ENCODE data around the gene TGFBR3. TPM values are rescaled to one million over a fixed set of nuclear protein-coding genes. Genes with fewer than 3 reads are reported as not detected.

TGFBR3 gene
- total and polyA plus RNA-seq, 9 of the 15 experiments (the other 6 are each of a cell fraction or from before 2014, with no cell fraction given), result 3.6 to 32.4 (median 15.6) TPM

DNA sequence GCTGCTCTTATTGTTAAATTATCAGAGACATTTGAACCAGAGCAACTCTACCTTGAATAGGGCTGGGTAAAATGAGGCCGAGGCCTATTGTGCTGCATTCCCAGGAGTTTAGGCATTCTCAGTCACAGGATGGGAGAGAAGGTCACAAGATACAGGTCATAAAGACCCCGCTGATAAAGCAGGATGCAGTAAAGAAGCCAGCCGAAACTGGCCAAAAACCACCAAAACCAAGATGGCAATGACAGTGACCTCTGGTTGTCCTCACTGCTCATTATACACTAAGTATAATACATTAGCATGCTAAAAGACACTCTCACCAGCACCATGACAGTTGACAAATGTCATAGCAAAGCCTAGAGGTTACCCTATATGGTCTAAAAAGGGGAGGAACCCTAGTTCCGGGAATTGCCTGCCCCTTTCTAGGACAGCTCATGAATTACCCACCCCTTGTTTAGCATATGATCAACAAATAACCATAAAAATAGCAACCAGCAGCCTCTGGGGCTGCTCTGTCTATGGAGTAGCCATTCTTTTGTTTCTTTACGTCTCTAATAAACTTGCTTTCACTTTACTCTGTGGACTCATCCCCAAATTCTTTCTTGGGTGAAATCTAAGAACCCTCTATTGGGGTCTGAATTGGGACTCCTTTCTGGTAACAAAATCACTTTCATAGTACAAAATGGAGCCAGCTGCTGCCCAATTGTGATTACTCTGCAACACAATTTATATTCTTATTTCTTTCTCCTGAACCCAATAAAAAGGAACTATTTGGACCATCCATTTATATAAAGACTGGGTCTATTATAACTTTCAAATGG lies 179.6 kb downstream of the TGFBR3 start (continued):
- TF ChIP-seq ZNF444 (CRISPR knock-in tag; IDR thresholded peaks at IDR 0.05) (peak; percentile 78), HMG20B (CRISPR knock-in tag; IDR thresholded peaks at IDR 0.05) (no peak), DNMT1 (IDR thresholded peaks at IDR 0.05) (no peak), PHB2 (IDR thresholded peaks at IDR 0.05; ENCODE audit: low read depth) (no peak), POLR2A (conservative IDR thresholded peaks at IDR 0.05) (peak; percentile 69), POLR2G (IDR thresholded peaks at IDR 0.05; ENCODE audit: low read depth, low read length) (0 out of 2 replicates have a peak, but pooled peaks have one; percentile 24), KLF10 (CRISPR knock-in tag; IDR thresholded peaks at IDR 0.05) (no peak), CREM (IDR thresholded peaks at IDR 0.05; ENCODE audit: low read depth) (no peak), RB1 (IDR thresholded peaks at IDR 0.05; ENCODE audit: low read depth) (no peak)
- TF ChIP-seq, protein P1, sequence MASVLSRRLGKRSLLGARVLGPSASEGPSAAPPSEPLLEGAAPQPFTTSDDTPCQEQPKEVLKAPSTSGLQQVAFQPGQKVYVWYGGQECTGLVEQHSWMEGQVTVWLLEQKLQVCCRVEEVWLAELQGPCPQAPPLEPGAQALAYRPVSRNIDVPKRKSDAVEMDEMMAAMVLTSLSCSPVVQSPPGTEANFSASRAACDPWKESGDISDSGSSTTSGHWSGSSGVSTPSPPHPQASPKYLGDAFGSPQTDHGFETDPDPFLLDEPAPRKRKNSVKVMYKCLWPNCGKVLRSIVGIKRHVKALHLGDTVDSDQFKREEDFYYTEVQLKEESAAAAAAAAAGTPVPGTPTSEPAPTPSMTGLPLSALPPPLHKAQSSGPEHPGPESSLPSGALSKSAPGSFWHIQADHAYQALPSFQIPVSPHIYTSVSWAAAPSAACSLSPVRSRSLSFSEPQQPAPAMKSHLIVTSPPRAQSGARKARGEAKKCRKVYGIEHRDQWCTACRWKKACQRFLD (CRISPR knock-in tag; IDR thresholded peaks at IDR 0.05), result peak; percentile 95
- TF ChIP-seq, protein P2, sequence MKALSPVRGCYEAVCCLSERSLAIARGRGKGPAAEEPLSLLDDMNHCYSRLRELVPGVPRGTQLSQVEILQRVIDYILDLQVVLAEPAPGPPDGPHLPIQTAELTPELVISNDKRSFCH (CRISPR knock-in tag; IDR thresholded peaks at IDR 0.05), result no peak
- TF ChIP-seq, protein P2 (tag; IDR thresholded peaks at IDR 0.05), result peak; percentile 93
- TF ChIP-seq, protein P3, sequence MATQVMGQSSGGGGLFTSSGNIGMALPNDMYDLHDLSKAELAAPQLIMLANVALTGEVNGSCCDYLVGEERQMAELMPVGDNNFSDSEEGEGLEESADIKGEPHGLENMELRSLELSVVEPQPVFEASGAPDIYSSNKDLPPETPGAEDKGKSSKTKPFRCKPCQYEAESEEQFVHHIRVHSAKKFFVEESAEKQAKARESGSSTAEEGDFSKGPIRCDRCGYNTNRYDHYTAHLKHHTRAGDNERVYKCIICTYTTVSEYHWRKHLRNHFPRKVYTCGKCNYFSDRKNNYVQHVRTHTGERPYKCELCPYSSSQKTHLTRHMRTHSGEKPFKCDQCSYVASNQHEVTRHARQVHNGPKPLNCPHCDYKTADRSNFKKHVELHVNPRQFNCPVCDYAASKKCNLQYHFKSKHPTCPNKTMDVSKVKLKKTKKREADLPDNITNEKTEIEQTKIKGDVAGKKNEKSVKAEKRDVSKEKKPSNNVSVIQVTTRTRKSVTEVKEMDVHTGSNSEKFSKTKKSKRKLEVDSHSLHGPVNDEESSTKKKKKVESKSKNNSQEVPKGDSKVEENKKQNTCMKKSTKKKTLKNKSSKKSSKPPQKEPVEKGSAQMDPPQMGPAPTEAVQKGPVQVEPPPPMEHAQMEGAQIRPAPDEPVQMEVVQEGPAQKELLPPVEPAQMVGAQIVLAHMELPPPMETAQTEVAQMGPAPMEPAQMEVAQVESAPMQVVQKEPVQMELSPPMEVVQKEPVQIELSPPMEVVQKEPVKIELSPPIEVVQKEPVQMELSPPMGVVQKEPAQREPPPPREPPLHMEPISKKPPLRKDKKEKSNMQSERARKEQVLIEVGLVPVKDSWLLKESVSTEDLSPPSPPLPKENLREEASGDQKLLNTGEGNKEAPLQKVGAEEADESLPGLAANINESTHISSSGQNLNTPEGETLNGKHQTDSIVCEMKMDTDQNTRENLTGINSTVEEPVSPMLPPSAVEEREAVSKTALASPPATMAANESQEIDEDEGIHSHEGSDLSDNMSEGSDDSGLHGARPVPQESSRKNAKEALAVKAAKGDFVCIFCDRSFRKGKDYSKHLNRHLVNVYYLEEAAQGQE (IDR thresholded peaks at IDR 0.05; ENCODE audit: borderline replicate concordance), result peak; percentile 98
- TF ChIP-seq, protein P3 (CRISPR knock-in tag; IDR thresholded peaks at IDR 0.05; ENCODE audit: low read depth), result 0 out of 2 replicates have a peak, but pooled peaks have one; percentile 24
- TF ChIP-seq, protein P4, sequence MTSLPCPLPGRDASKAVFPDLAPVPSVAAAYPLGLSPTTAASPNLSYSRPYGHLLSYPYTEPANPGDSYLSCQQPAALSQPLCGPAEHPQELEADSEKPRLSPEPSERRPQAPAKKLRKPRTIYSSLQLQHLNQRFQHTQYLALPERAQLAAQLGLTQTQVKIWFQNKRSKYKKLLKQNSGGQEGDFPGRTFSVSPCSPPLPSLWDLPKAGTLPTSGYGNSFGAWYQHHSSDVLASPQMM (CRISPR knock-in tag; IDR thresholded peaks at IDR 0.05), result no peak
- TF ChIP-seq, protein P5, sequence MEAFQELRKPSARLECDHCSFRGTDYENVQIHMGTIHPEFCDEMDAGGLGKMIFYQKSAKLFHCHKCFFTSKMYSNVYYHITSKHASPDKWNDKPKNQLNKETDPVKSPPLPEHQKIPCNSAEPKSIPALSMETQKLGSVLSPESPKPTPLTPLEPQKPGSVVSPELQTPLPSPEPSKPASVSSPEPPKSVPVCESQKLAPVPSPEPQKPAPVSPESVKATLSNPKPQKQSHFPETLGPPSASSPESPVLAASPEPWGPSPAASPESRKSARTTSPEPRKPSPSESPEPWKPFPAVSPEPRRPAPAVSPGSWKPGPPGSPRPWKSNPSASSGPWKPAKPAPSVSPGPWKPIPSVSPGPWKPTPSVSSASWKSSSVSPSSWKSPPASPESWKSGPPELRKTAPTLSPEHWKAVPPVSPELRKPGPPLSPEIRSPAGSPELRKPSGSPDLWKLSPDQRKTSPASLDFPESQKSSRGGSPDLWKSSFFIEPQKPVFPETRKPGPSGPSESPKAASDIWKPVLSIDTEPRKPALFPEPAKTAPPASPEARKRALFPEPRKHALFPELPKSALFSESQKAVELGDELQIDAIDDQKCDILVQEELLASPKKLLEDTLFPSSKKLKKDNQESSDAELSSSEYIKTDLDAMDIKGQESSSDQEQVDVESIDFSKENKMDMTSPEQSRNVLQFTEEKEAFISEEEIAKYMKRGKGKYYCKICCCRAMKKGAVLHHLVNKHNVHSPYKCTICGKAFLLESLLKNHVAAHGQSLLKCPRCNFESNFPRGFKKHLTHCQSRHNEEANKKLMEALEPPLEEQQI (IDR thresholded peaks at IDR 0.05), result no peak; the same call in 1 of the 2 replicates
